DMS 273 treated with DMSO at 0.1 percent for 48 hours (cell line): ENCODE measurements around the gene CLIP2.
A peak's percentile ranks its signal among the peaks of the same experiment; 100 is the strongest.
"Not testable (repeated sequence)": the region's sequence is repeated elsewhere in the genome, so short reads cannot be mapped to it uniquely, and the experiment has no call there.

ENCODE experiments used
- DNase-seq: peaks from one replicate; lab custom pipeline; 2025; lab: John Stamatoyannopoulos, UW

Gene CLIP2

DNA sequence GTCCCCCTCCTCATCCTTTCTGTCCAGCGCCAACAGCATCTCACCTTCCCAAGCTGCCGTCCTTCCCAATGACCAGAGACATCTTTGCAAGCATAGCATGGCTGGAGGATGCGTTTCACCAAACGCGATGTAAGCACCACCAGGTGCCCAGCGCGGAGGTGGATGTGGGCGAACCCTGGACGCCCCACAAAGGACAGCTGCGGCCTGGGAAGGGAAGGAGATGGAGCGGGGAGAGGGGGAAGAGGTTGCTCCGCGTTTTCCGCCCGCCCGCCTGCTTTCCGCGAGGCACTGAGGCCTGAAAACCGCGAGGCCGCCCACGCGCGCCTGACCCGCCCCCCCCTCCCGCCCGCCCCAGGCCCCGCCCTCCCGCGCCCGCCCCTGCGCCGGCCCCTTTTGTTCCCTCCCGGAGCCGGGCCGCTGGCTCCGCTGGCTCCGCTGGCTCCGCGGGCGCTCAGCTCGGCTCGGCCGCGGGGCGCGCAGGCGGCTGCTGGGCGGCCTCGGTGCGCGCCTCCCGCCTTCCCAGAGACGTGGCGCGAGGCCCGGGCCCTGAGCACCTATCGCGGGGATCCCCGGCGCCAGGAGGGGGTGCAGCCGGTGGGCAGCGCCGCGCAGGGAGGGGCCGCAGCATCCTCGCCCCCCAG is at the start of gene CLIP2:
Gene CLIP2 (plus strand): TSS at position 390 of the 641 bp plus-strand sequence. CDS start 28,140 bp downstream, outside the sequence.
- DNase-seq = peak; percentile 65

DNA sequence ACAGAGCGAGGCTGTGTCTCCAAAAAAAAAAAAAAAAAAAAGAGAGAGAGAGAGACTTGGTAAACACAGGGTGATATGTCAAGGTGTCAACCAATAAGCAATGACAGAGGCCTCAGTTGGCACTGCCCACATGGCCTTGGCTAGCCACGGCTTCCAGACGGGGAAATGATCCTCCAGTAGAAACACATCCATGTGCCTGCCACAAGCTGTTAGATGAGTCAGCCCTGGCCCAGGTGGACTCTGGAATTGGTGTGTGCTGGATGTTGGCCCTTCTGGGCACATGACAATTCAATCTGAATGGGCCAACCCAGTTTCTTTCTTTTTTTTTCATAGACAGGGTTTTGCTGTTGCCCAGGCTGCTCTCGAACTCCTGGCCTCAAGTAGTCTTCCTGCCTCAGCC is 48.7 kb upstream of the CLIP2 start:
- no peak for DNase-seq

DNA sequence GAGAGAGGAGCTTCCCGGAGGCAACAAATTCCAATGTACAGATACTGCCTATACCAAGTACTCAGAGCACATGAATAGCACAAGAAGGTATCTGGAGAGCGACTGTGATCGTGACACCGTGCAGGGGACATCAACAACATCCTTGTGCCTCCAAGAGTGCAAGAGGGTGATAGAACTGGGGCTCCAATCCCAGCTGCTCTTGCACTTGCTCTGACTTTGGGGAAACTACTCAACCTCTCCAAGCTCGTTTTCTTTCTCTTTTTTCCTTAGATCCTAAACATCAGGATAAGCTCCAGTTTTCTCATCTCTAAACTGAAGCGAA is 47.1 kb upstream of the CLIP2 start:
- DNase-seq = no peak

DNA sequence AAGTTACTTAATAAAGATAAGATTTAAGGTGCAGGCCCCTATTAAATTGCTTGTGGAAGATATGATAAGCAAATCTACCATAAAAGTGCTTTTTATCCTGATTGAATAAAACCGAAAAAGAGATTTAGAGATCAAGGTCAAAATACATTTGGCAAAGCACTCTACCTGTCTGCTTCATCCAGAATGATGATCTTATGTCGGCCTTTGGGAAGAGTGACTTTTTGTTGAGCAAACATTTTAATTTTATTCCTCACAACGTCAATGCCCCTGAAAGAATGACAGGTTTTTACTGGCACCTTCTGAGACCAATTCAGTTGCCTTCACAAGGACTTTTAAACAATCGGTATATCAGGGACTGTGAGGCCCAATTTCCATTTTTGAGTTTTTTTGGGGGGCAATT is 42.7 kb upstream of the CLIP2 start:
- DNase-seq = no peak

DNA sequence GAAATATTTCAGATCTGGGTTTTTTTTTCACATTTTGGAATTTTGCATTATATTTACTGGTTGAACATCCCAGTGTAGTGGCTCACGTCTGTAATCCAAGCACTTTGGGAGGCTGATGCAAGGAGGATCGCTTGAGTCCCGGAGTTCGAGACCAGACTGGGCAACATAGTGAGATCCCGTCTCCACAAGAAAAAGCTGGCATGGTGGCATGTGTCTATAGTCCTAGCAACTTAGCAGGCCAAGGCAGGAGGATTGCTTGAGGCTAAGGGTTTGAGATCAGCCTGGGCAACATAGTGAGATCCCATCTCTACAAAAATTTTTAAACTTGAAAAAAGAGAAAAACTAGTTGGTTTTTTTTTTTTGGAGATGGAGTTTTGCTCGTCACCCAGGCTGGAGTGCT is 41.1 kb upstream of the CLIP2 start:
- DNase-seq = no peak

DNA sequence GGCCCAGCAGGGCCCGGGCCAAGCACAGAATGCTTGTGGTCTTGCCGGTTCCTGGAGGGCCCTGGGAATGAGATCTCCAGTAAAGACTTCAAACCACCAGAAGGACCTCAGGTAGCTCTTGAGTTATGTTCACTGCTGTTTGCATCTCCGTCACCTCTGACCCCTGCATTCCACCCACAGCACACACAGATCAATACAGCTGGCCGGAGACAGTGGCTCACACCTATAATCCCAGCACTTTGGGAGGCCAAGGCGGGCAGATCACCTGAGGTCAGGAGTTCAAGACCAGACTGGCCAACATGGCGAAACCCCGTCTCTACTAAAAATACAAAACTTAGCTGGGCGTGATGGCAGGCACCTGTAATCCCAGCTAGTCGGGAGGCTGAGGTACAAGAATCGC is 40.1 kb upstream of the CLIP2 start:
- DNase-seq = not testable (repeated sequence)

DNA sequence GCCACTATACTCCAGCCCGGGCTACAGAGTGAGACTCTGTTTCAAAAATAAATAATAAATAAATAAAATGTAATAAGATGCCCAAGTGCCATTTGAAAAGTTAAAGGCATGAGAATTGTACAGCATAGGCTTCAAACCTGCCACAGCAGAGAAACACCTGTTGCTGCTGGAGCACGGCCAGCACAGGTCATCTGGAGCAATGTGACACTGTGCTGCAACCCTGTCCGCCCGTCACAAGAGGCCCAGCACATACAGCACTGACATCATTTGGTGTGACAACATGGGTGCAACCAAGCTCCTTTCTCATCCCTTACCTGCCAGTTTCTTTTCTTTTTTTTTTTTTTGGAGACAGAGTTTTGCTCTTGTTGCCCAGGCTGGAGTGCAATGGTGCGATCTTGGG is 36.3 kb upstream of the CLIP2 start:
- DNase-seq = no peak

DNA sequence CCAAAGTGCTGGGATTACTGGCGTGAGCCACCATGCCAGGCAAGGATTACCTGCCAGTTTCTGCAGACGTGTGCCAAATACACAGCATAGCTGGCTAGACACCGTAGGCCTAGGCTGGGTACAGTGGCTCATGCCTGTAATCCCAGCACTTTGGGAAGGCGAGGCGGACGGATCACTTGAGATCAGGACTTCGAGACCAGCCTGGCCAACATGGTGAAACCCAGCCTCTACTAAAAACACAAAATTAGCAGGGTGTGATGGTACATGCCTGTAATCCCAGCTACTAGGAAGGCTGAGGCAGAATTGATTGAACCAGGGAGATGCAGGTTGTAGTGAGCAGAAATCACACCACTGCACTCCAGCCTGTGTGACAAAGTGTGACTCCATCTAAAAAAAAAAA is 35.9 kb upstream of the CLIP2 start:
- no peak for DNase-seq

DNA sequence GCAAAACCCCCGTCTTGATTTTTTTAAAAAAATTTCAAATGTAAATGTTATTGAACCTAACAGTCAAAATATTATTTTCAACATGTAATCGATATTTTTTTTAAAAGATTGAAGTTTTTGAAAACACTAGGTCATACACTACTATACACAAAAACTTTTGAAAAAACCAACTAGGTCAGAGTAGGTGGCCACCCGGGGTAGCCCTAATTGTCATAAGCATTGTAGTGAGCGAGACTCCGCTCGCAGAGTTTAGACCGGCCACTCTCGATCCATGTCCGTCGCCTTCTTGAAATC is 35.4 kb upstream of the CLIP2 start:
- no peak for DNase-seq

DNA sequence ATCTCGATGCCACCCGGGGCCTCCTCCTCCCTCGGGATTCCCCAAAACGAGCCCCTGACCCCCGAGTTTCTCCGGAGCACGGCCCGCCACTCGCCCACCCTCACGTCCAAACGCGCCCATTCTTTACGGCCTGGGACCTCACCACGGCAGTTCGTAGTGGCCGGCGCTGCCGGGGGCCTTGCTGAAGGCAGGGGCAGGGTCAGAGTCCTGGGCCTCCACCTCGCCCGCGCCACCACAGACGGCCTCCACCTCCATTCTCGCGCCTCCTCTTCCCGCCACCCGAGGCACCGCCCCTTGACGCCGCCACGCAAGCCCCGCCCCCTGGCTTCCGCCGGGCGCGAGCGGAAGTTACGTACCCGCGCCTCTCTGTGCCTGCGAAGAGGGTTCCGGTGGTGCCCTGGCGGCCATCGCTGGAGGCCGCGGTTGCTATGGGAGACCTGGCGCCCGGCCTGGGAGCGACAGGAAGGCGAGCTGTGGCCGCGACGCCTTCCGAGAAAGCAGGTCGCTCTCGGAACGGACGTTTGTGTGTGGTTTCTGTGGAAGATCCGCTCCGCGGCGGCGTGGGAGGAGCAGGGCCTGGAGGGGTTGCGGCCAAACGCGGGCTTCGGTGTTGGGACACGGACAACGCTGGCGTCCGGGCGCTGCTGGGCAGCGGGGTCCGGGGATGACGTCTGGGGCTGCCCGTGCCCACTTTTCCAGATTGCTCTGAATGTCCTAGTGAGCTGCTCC is 34.9 kb upstream of the CLIP2 start, which contains the start of gene RFC2:
Gene RFC2 (minus strand): TSS at position 271 of the 729 bp plus-strand sequence. CDS start 16 bp downstream, at position 255.
- peak; percentile 87 for DNase-seq

DNA sequence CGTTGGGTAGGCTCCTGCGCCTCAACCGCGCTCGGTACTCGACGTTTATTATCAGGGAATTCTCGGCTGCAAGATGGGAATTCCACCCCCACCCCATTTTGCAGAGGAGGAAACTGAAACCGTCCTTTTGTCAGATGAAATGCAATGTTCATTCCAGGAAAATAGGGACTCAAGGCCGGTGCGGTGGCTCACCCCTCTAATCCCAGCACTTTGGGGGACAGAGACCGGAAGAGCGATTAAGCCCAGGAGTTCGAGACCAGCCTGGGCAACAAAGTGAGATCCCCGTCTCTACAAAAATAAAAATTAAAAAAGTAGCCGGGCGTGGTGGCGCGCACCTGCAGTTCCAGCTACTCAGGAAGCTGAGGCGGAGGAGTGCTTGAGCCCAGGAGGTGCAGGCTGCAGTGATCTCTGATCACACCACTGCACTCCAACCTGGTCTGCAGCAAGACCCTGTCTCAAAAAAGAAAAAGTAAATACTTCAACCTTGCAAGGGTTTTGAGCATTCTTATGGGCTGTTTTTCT is 34.3 kb upstream of the CLIP2 start:
- no peak for DNase-seq

DNA sequence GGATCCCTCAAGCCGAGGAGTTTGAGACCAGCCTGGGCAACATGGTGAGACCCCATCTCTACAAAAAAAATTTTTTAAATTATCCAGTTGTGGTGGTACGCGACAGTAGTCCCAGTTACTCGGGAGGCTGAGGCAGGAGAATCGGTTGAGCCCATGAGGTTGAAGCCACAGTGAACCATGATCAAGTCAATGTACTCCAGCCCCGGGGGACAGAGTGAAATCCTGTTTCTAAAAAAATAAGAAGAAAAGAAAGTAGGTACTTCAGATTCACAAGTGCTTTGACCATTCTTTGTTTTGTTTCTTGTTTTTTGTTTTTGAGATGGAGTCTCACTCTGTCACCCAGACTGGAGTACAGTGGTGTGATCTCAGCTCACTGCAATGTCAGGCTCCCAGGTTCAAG is 33.7 kb upstream of the CLIP2 start:
- not testable (repeated sequence) for DNase-seq

DNA sequence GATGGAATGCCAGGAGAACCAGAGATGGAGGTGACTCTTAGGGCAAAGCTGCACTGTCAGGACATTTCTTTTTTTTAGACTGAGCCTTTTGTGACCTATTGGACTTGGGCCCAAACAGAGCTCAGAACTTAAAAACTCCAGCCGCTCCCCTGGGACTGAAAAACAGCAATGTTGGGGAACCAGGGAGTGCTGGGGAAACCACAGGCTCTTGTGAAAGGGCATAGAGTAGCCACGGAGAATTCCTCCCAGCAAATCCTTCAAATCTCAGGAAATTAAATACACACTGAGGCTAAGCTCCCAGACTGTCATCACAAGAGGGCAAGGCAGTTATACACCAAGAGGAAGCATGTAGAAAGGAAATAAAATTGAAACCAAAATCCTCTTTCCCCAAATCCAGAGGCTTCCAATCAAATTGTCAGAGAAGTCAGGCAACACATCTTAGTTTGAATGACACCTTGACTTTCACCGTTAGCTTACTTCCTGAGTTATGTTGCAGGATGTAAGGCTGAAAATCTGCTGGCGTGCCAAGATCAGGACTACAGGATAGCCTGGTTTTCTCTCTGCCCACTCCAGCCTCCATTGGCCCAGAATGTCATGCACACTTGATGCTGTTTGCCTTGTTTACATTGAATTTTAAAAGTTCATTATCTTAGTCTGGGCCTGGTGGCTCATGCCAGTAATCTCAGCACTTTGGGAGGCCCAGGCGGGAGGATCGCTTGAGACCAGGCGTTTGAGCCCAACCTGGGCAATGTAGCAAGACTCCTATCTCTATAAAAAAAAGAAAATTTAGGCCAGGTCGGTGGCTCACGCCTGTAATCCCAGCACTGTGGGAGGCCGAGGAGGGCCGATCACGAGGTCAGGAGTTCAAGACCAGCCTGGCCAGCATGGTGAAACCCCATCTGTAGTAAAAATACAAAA is 32.5 kb upstream of the CLIP2 start:
- DNase-seq = no peak

DNA sequence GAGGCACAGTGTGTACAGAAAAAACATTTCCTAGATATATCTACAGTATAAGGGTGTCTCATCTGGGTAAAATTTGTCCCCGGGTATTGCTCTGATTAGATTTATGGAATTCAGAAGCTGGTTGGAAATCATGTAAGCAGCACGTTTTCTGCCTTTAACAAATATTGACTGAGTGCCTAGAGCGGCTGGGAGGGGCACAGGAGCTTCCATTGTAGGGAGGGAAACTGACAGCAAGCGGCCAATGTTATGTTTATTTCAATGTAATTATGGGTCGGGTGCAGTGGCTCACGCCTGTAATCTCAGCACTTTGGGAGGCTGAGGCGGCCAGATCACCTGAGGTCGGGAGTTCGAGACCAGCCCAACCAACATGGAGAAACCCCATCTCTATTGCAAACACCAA is 30.6 kb upstream of the CLIP2 start:
- no peak for DNase-seq

DNA sequence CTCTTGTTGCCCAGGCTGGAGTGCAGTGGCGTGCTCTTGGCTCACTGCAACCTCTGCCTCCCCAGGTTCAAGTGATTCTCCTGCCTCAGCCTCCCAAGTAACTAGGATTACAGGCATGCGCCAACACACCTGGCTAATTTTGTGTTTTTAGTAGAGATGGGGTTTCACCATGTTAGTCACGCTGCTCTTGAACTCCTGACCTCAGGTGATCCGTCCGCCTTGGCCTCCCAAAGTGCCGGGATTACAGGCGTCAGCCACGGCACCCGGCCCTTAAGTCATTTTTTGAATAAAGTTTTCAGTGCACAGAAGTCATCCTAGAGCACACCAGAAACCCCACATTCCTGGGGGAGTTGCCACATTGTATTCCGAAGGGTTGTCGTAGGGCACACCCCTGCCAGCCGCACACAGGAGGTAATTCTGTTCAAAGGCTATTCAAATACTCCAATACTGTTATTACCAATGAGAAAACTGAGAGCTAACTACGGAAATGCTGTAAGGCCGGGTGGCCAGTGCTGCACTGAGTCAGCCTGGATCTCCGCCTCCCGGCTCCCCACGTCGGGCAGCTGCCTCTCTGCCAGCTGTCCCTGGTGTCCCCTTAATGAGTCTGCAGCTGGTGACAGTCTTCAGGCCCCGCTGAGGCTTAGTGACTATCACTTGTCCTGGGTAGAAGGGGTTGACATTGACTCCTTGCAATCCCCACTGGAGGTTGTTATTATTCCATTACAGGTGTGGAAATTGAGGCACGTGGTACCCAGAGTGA is 26.4 kb upstream of the CLIP2 start:
- DNase-seq = no peak

DNA sequence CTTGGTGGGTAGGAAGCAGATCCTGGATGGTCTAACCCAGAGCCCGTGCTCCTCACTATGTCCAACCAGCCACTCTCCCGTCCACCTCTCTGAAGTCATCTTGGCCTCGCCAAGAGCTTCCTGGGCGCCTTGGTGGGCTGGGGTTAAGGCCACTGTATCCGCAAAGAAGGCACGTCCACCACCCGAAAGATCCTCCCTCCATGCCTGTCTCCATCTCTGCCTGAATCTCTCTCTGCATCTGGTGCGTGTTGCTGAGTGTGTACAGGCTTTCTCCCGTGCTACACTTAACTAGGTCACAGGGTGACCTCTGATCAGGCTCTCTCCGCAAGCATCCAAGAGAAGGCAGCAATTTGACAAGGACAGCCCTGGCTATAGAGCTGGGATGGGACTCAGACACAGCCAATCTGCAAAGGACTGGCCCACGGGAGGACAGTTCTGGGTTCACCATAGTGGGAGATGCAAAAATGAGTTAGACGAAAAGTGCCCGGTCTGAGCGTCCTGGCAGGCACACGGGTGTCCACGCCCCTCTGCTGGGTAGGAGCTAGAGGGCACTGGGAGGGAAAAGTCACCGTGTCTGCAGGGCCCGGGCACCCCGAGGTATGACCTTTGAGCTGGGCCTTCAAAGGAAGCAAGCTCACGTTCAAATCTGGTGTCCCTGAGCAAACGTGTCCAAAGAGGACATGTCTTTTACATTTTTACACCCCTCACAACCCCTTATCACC is 25.6 kb upstream of the CLIP2 start:
- DNase-seq = no peak

DNA sequence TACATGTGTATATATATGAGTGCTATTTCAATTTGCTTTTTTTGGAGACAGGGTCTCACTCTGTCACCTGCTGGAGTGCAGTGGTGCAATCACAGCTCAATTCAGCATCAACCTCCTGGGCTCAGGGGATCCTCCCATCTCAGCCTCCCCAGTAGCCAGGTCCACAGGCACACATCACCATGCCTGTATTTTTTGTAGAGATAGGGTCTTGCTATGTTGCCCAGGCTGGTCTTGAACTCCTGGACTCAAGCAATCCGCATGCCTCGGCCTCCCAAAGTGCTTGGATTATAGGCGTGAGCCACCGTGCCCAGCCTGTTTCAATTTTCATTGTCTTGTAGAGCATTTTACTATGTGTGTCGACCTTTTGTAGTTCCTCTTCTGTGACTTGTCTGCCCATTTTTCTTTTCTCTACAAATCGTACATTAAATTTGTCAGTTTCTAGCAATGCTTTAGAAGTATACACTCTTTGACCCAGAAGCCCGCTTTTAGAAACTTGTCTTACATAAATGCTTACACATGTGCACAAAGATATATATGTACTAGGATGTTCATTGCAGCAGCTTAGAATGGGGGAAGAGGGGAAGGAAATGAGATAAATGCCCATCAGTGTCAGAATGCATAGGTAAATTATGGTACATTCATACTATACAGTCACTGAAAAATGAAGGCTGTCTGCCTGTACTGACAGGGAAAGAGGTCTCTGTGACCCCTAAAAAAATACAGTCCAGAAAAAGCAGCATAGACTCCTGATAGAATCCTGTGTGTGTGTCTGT is 22.8 kb upstream of the CLIP2 start:
- no peak for DNase-seq

DNA sequence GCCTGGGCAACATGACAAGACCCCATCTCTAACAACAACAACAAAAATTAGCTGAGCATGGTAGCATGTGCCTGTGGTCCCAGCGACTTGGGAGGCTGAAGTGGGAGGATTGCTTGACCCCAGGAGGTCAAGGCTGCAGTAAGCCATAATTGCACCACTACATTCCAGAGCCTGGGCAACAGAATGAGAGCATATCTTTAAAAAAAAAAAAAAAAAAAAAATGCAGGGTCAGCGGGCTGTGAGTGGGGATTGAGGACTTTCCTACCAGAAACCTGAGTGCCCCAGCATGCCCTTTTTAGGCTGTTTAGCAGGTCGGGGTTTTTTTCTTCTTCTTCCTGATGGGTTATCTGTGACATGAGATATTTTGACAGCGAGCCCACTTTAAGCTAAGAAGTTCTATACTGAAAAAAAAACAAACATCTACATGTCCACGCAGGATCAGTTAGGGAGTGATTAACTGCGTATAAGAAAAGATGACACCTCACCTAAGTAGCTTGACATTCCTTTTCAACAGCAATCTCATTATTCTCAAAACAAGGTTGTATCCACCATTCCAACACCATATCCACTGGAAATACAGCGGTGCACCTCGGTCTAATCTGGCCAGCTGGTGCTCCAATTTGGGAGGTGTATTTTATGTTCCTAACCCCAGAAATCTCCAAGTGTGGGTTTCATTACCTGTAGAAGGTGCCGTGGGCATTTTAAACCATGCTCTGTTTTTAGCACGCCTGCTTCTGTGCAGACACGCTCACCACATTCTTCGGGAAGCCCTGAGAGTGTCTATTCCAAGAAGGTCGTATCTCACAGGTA is 21.2 kb upstream of the CLIP2 start:
- DNase-seq = no peak

DNA sequence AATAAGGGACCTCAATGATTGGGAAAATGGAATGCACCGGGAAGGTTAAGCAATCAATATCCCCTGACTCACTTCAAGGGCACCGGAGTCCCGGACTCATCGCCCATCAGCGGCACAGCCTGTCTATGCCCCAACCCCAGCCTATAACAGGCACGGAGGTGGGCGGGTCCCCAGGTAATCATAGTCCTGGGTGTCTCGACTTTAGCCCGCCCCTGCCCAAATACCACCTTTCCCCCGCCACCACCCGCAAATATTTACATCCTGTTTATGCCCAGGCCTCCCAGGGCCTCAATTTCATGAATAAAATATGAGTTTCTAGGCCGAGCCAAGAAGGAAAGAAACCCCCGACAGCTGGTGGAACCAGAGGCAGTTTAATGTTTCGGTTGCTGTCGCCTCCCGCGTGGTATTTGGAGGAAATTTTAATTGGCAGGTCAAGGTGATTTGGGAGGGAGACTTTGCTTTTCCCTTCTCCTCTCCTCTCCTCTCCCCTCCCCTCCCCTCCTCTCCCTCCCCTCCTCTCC is 19.4 kb upstream of the CLIP2 start:
- DNase-seq = peak; percentile 80
